ENCODE results near the gene DCAF17.

DCAF17 gene

GRCh38 chr2:171416009-171416926 lies 17.8 kb upstream of the DCAF17 start (continued):
- TF ChIP-seq ZNF155 (tag by site-specific recombination; IDR thresholded peaks at IDR 0.05) (no peak), ZNF302 (tag by site-specific recombination; IDR thresholded peaks at IDR 0.05; ENCODE audit: low read depth) (no peak), ZXDB (tag by site-specific recombination; IDR thresholded peaks at IDR 0.05) (no peak), OVOL3 (tag by site-specific recombination; IDR thresholded peaks at IDR 0.05) (no peak), AEBP2 (tag by site-specific recombination; IDR thresholded peaks at IDR 0.05; ENCODE audit: borderline replicate concordance) (no peak), ZNF701 (tag by site-specific recombination; IDR thresholded peaks at IDR 0.05) (no peak), SETDB1 (IDR thresholded peaks at IDR 0.05; ENCODE audit: insufficient read length, low read length) (no peak), ZSCAN4 (tag by site-specific recombination; IDR thresholded peaks at IDR 0.05) (no peak), ZBTB8A (tag by site-specific recombination; IDR thresholded peaks at IDR 0.05) (no peak), ZNF223 (tag by site-specific recombination; IDR thresholded peaks at IDR 0.05) (no peak), ZBTB21 (tag by site-specific recombination; IDR thresholded peaks at IDR 0.05) (no peak), ZNF488 (tag by site-specific recombination; IDR thresholded peaks at IDR 0.05) (no peak), SCRT2 (tag by site-specific recombination; IDR thresholded peaks at IDR 0.05) (peak; percentile 30; the same call in 1 of the 2 replicates), ZNF184 (tag by site-specific recombination; IDR thresholded peaks at IDR 0.05) (no peak), ZNF148 (tag by site-specific recombination; IDR thresholded peaks at IDR 0.05; ENCODE audit: borderline replicate concordance) (no peak), ZNF221 (tag by site-specific recombination; IDR thresholded peaks at IDR 0.05; ENCODE audit: borderline replicate concordance) (no peak), ZNF660 (tag by site-specific recombination; IDR thresholded peaks at IDR 0.05) (0 out of 2 replicates have a peak, but pooled peaks have one; percentile 29), ZNF555 (tag by site-specific recombination; conservative IDR thresholded peaks at IDR 0.05) (no peak), ZNF391 (tag by site-specific recombination; IDR thresholded peaks at IDR 0.05; ENCODE audit: borderline replicate concordance, low read depth) (no peak), SP2 (tag by site-specific recombination; IDR thresholded peaks at IDR 0.05) (no peak), GLIS1 (tag by site-specific recombination; IDR thresholded peaks at IDR 0.05) (no peak), ZSCAN30 (tag by site-specific recombination; IDR thresholded peaks at IDR 0.05) (no peak), ZFP3 (tag by site-specific recombination; IDR thresholded peaks at IDR 0.05; ENCODE audit: low read depth) (no peak), ZBTB49 (tag by site-specific recombination; IDR thresholded peaks at IDR 0.05; ENCODE audit: low read depth) (no peak), ZNF16 (tag by site-specific recombination; IDR thresholded peaks at IDR 0.05; ENCODE audit: low read depth) (no peak), ZNF404 (tag by site-specific recombination; IDR thresholded peaks at IDR 0.05) (no peak), ZNF791 (tag by site-specific recombination; IDR thresholded peaks at IDR 0.05) (no peak), ZBTB17 (tag by site-specific recombination; IDR thresholded peaks at IDR 0.05) (peak; percentile 88), ZNF26 (tag by site-specific recombination; IDR thresholded peaks at IDR 0.05) (no peak), ZFHX2 (tag by site-specific recombination; conservative IDR thresholded peaks at IDR 0.05) (no peak), ZNF501 (tag by site-specific recombination; IDR thresholded peaks at IDR 0.05) (no peak)

Measured in HEK293 (cell line).